Mucosa of stomach (tissue), 1 donor: ENCODE results near the gene ZC3H12A.

Experiments
- H3K27me3 ChIP-seq: one replicate; pipeline ENCODE4 v1.7.0; 2013; ENCODE audit warnings: mild to moderate bottlenecking, low read length; ENCODE audit not compliant: control insufficient read depth, insufficient read depth
- H3K36me3 ChIP-seq: one replicate; pipeline ENCODE4 v1.7.0; 2013; ENCODE audit warnings: low read length; ENCODE audit not compliant: control insufficient read depth, insufficient read depth
- H3K4me1 ChIP-seq: one replicate; pipeline ENCODE4 v1.7.0; 2013; ENCODE audit warnings: mild to moderate bottlenecking, low read length; ENCODE audit not compliant: control insufficient read depth, insufficient read depth
- H3K4me3 ChIP-seq: one replicate; pipeline ENCODE4 v1.7.0; 2013; ENCODE audit warnings: low read length
- H3K9ac ChIP-seq: one replicate; pipeline ENCODE4 v1.7.0; 2013; ENCODE audit warnings: mild to moderate bottlenecking, low read length, moderate library complexity
- H3K9me3 ChIP-seq: one replicate; pipeline ENCODE4 v1.7.0; 2013; ENCODE audit warnings: mild to moderate bottlenecking, low read length, moderate library complexity; ENCODE audit not compliant: control insufficient read depth
- donor health status: Pancreatic carcinoma.

Gene ZC3H12A

DNA sequence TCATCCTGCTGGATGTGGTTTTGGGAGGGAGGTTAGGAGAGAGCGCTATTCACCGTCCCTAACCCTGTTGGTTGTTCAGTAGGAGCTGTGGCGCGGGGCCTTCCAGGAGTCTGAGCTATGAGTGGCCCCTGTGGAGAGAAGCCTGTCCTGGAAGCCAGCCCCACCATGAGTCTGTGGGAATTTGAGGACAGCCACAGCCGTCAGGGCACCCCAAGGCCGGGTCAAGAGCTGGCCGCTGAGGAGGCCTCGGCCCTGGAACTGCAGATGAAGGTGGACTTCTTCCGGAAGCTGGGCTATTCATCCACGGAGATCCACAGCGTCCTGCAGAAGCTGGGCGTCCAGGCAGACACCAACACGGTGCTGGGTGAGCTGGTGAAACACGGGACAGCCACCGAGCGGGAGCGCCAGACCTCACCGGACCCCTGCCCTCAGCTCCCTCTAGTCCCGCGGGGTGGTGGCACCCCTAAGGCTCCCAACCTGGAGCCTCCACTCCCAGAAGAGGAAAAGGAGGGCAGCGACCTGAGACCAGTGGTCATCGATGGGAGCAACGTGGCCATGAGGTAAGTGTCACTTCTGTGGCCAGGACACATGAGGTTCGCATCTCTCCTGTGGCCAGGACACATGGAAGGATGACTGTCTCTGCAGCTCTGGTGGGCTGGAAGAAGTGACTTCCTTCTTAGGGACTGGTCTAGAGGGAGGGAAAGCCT lies 1.2 kb downstream of the ZC3H12A start:
- Histone ChIP-seq H3K4me1 (peaks cover 64% of the 10 kb centered on the region), H3K9me3 (no peaks in the 10 kb centered on the region), H3K36me3 (peaks cover 24% of the 10 kb centered on the region), H3K27me3 (no peaks in the 10 kb centered on the region), H3K9ac (peak overlapping the region; percentile 99), H3K4me3 (peak overlapping the region; percentile 98)

DNA sequence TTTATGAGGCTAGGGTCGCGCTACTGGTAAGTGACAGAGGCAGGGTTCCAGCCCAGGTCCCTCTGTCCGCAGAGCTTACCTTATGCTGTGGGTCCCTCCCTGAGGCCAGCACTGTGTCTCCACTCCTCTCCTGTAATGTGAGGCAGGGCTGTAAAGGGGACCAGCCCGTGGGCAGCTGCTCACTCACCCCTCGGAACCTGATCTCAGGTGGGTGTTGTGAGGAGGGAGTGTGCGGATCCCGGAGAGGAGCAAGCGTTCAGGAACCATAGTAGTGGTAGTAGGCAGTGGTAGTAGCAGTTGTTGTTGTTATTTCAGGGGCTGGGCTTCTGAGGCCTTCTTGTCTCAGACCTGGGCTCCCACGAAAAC lies 1.7 kb downstream of the ZC3H12A start:
- Histone ChIP-seq H3K4me3 (peak overlapping the region; percentile 98), H3K4me1 (peaks cover 68% of the 10 kb centered on the region), H3K9me3 (no peaks in the 10 kb centered on the region), H3K27me3 (no peaks in the 10 kb centered on the region), H3K9ac (peak overlapping the region; percentile 99), H3K36me3 (peaks cover 29% of the 10 kb centered on the region)

DNA sequence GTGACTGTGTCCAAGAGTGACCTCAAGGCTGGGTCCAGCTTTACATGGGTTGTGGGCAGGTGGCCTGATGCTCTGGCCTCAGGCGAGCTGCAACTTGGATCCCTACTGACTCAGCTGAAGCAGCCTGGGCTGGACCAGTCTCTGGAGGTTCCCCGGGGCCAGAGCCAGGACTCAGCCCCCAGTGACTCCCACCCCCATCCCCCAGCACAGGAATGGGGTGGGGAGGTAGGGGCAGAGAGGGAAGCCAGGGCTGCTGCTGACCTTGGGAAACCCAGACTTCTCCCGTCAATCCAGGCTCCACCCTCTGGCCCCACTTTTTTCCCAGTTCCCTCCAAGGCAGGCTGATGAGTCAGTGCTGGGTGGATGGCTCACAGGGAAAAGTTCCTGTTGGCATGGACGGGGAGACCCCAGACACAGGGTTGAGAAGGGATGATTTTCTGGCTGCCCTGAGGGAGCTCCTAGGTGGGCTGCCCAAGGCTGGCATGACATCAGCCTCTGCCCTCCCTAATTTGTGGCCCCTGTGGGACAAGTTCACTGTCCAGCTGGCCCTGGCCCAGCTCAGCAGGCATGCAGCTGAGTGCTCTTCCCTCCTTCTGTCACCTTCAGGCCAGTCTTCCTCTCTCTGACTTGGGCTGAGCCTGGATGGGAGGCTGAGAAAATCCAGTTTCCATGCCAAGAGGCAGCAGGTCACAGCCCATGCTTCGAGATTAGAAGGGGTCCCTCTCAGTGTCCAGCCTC lies 2.2 kb downstream of the ZC3H12A start:
- Histone ChIP-seq H3K27me3 (no peaks in the 10 kb centered on the region), H3K9ac (peak overlapping the region; percentile 99), H3K4me1 (peaks cover 68% of the 10 kb centered on the region), H3K36me3 (peaks cover 35% of the 10 kb centered on the region), H3K4me3 (peak overlapping the region; percentile 98), H3K9me3 (no peaks in the 10 kb centered on the region)

DNA sequence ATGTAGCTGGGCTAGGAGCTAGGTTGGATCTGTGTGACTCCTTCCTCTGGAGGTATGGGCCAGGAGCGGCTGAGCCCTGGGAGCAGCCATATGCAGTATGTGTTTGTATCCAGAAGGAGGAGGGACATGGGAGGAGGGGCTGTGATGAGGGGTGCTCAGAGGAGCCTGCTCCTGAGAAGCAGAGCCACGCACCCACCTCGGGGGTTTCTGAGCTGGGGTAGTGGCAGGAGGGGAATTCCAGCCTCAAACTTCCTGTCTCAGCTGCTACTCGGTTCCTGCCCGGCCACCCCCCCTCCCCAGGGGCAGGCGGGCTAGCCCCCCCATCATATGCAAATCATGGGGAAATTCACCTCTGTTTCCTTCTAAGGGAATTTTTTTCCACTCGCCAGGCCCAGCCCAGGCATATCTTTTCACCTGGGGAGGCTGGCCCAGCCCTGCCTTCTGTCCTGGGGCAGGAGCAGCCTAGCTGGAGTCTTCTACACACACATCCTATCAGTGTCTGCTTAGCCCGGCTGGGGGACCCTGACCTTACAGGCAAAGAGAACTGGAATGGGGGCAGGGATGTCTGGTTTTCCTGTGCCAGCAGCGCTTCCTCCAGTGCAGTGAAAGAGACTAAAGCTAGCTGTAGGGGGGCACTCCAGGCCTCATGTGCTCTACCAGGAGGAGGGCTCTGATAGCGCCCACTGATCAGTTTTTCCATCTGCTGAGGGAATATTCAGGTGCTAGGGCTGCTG lies 3.0 kb downstream of the ZC3H12A start:
- H3K9ac ChIP-seq = peak overlapping the region; percentile 99
- peaks cover 42% of the 10 kb centered on the region for H3K36me3 ChIP-seq
- peak overlapping the region; percentile 98 for H3K4me3 ChIP-seq
- no peaks in the 10 kb centered on the region for H3K9me3 ChIP-seq
- H3K27me3 ChIP-seq = no peaks in the 10 kb centered on the region
- H3K4me1 ChIP-seq = peaks cover 68% of the 10 kb centered on the region

DNA sequence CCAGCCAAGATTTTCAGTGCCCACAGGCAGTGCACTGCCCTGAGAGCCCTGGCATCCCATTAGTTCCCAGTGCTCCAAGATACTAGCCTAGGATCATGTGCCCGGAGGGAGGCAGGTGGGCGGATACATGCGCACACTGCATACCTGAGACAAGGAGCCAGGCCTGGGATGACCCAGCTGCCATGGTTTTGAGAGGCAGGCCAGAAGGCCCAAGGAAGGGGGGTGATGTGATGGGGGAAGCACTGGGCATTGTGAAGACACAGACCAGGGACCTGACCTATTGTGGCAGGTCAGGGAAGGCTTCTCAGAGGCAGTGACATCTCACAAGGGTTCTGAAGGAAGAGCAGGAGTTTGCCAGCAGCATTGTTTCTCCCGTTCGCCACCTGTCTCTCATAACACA lies 3.6 kb downstream of the ZC3H12A start:
- peak overlapping the region; percentile 98 for H3K4me3 ChIP-seq
- H3K9me3 ChIP-seq = no peaks in the 10 kb centered on the region
- peak overlapping the region; percentile 99 for H3K9ac ChIP-seq
- H3K36me3 ChIP-seq = peaks cover 46% of the 10 kb centered on the region
- H3K4me1 ChIP-seq = peaks cover 68% of the 10 kb centered on the region
- no peaks in the 10 kb centered on the region for H3K27me3 ChIP-seq

DNA sequence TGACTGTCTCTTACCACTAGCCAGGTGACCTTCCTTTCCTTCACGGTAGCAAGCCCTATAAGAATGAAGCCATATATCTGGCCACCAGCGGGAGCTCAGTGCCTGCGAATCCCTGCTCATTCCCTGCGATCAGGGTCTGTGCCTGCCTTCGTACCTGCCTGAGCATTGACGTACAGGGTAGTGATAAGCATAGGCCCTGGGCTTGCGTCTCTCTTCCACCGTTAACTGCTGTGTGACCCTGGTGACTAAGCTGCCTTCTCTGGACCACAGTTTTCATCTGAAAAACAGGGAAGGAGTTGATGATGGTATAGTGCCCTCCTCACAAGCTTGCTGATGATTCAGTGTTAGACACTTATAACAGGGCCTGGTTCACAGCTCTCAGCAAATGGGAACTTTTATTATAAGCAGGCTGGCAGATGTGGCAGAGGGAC lies 4.1 kb downstream of the ZC3H12A start:
- peaks cover 51% of the 10 kb centered on the region for H3K36me3 ChIP-seq
- H3K9ac ChIP-seq = peak overlapping the region; percentile 99
- peak overlapping the region; percentile 98 for H3K4me3 ChIP-seq
- H3K4me1 ChIP-seq = peaks cover 70% of the 10 kb centered on the region
- H3K9me3 ChIP-seq = no peaks in the 10 kb centered on the region
- no peaks in the 10 kb centered on the region for H3K27me3 ChIP-seq

DNA sequence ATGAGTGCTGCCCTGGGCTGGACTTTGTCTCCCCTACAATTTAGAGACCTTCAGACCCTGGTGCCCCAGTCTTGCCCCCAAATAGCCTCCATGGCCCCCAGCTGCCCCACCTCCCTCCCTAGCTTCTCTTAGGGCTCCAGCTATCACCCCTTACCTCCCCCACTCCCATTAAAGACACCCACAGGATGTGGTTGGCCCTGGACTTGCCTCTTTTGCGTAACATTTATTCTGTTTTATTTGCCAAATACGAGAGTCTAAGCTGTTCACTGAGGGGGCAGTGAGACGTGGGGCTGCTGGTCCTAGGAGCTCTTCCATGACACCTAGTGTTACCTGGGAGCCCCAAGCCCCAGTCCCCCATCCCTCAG lies 4.5 kb downstream of the ZC3H12A start:
- Histone ChIP-seq H3K27me3 (no peaks in the 10 kb centered on the region), H3K9me3 (no peaks in the 10 kb centered on the region), H3K4me1 (peaks cover 70% of the 10 kb centered on the region), H3K4me3 (peak overlapping the region; percentile 98), H3K9ac (peak overlapping the region; percentile 99), H3K36me3 (peaks cover 51% of the 10 kb centered on the region)

DNA sequence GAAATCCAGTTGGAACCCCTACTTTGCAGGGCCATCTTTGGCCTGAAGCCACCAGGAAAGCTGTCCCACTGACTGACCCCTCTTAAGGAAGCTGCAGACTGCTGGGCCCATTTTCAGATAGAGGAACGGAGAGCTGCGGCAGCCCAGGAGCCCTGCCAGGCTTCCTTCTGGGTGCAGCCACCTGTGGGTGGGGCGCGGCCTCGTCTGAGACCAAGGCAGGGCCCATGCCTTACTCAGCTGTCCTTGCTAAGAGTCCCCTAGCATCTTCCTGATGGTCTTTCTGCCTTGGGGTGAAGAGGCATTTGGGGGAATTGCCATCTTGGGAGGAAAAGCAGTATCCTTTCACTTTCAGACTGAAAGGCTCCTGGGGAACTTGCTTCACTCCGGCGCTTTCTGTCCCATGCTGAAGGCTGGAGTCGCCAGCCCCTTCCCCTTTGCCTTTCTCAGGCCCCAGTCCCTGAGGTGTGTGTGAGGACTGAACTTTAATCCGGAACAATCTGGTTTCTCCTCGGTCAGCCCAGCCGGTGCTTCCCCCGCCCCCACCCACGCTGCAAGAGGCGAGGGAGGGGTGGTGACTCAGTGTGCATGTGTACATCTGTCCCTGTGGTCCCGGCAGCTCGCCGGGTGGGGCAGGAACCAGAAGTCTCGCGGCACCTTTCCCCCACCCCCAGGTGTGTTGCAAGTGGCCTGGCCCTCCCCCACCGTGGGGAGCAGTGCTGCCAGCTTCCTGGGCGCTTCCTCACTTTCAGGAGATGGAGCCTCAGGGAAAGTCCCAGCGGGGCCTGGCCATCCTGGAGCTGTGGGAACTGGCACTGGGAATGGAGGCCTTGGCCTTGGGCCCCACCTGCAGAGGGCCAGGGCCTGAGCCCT lies 5.1 kb downstream of the ZC3H12A start:
- H3K4me3 ChIP-seq = peak overlapping the region; percentile 98
- H3K9me3 ChIP-seq = no peaks in the 10 kb centered on the region
- peaks cover 75% of the 10 kb centered on the region for H3K4me1 ChIP-seq
- H3K36me3 ChIP-seq = peaks cover 55% of the 10 kb centered on the region
- H3K9ac ChIP-seq = peak overlapping the region; percentile 99
- no peaks in the 10 kb centered on the region for H3K27me3 ChIP-seq

DNA sequence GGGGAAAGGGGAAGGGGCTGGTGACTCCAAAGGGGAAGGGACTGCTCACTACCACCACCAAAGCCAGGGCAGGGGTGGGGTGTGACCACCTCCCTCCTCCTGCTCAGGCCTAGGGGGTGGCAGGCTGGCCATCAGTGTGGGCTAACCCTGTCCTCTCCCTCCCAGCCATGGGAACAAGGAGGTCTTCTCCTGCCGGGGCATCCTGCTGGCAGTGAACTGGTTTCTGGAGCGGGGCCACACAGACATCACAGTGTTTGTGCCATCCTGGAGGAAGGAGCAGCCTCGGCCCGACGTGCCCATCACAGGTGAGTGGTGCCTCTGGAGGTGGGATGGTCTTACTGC lies 5.7 kb downstream of the ZC3H12A start:
- Histone ChIP-seq H3K4me3 (peak overlapping the region; percentile 7), H3K9me3 (no peaks in the 10 kb centered on the region), H3K27me3 (no peaks in the 10 kb centered on the region), H3K36me3 (peaks cover 55% of the 10 kb centered on the region), H3K9ac (peak overlapping the region; percentile 99), H3K4me1 (peaks cover 81% of the 10 kb centered on the region)

DNA sequence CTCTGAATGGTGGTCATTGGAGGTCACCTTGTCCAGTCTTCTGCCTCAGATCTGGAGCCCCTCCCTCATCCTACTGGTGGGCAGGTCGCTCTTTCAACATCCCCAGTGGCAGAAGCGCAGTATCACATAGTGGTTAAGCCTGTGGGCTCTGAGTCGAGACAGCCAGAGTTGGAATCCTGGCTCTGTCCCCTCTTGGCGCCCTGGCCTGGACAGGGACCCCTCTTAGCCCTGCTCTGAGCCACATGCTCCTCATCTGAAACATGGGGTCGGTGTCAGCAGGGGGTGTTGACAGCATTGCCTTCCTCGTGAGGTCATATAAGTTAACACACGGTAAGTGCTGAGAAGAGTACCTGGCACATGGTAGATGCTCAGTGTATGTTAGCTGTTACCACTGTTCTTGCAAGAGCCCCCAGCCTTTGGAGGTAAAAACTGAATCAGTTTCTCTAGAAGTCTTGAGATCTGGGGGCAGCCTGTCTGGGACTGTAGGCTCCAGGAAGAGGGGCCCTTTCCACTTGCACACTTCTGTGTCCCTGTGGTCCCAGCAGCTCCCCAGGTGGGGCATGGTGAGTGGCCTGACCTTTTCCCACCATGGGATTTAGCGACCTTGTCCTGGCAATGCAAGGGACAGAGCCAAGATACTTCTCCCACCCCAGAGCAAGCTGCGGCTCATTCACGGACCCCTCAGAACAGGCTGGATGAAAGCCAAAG lies 6.4 kb downstream of the ZC3H12A start:
- Histone ChIP-seq H3K9me3 (no peaks in the 10 kb centered on the region), H3K27me3 (no peaks in the 10 kb centered on the region), H3K4me1 (peaks cover 88% of the 10 kb centered on the region), H3K36me3 (peaks cover 51% of the 10 kb centered on the region), H3K4me3 (peak overlapping the region; percentile 7), H3K9ac (peak overlapping the region; percentile 99)

DNA sequence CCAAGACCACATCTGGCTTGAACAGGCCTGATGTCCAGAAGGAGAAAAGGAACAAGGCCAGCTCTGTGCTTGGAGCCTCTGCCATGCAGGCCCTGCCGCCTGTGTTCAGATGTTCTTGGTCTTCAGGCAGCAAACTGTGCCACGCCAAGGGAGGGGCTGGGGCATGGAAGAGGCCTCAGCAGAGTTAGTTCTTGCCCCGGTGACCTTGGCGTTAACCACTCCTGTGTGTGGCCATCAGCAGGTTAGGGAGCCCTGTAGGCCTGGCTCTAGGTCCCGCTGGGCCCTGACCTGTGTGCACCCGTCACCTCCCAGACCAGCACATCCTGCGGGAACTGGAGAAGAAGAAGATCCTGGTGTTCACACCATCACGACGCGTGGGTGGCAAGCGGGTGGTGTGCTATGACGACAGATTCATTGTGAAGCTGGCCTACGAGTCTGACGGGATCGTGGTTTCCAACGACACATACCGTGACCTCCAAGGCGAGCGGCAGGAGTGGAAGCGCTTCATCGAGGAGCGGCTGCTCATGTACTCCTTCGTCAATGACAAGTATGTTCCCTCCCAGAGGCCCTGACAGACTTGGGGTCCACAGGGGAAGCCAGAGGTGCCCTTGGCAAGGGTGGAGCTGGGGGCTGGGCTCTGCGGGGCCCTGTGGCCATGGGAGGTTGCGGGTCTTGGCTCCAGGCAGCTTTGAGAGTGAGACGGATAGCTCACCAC lies 7.1 kb downstream of the ZC3H12A start:
- Histone ChIP-seq H3K9ac (peak overlapping the region; percentile 99), H3K4me1 (peaks cover 94% of the 10 kb centered on the region), H3K9me3 (no peaks in the 10 kb centered on the region), H3K36me3 (peaks cover 44% of the 10 kb centered on the region), H3K4me3 (no peak overlapping the region), H3K27me3 (no peaks in the 10 kb centered on the region)
